Lung (tissue), 12 donors: ENCODE results near the gene SAMSN1. TPM values are rescaled to one million over a fixed set of nuclear protein-coding genes. Genes with fewer than 3 reads are reported as not detected.

Experiments used
- ATAC-seq: fragments of 200-7000 bp; cut with Tn5 transposase; one replicate; pipeline ENCODE4 v1.9.1; 2020; ENCODE audit warnings: moderate number of reproducible peaks; ENCODE audit not compliant: insufficient read depth, low FRiP score
- DNase-seq, 3 donors: peaks; one replicate each; pipeline ENCODE4 v3.0.0-alpha.2; 2013 to 2017
- H3K27ac ChIP-seq, 2 donors: one replicate each; pipeline ENCODE4 v1.5.1; 2013; ENCODE audit warnings: mild to moderate bottlenecking in 2 of 2, moderate library complexity in 2 of 2, control low read depth in 1 of 2, inconsistent platforms in 1 of 2, low read depth in 1 of 2, low read length in 1 of 2
- H3K27me3 ChIP-seq, 3 donors: one replicate each; pipeline ENCODE4 v1.5.1; 2013; ENCODE audit warnings: low read length in 2 of 3; ENCODE audit not compliant: control insufficient read depth in 3 of 3, insufficient read depth in 3 of 3
- H3K36me3 ChIP-seq, 4 donors: one replicate each; pipeline ENCODE4 v1.5.1; 2013; ENCODE audit warnings: low read length in 4 of 4, mild to moderate bottlenecking in 1 of 4, moderate library complexity in 1 of 4; ENCODE audit not compliant: control insufficient read depth in 4 of 4, insufficient read depth in 4 of 4
- H3K4me1 ChIP-seq, 5 donors: one replicate each; pipeline ENCODE4 v1.5.1; 2013; ENCODE audit warnings: low read length in 5 of 5, mild to moderate bottlenecking in 2 of 5, moderate library complexity in 1 of 5; ENCODE audit not compliant: control insufficient read depth in 5 of 5, insufficient read depth in 5 of 5
- H3K4me3 ChIP-seq: one replicate; pipeline ENCODE4 v1.5.1; 2013; ENCODE audit warnings: mild to moderate bottlenecking, control low read depth, moderate library complexity
- H3K9ac ChIP-seq, 2 donors: one replicate each; pipeline ENCODE4 v1.5.1; 2013; ENCODE audit warnings: low read length in 2 of 2, control low read depth in 1 of 2; ENCODE audit not compliant: insufficient read depth in 1 of 2
- H3K9me3 ChIP-seq, 4 donors: one replicate each; pipeline ENCODE4 v1.5.1; 2013; ENCODE audit warnings: low read length in 3 of 4, mild to moderate bottlenecking in 1 of 4, moderate library complexity in 1 of 4; ENCODE audit not compliant: control insufficient read depth in 4 of 4, insufficient read depth in 3 of 4
- WGBS, 2 donors: extraction: QIAGEN DNeasy Blood & Tissue Kit; methylation state at CpG; one replicate each; pipeline ENCODE4 v1.1.7; 2013; 5-methylcytosine and 5-hydroxymethylcytosine counted together
- polyA plus RNA-seq, 2 donors: library from polyadenylated mRNA; stranded (reverse); fragments of 200-250 nt; gene quantifications; one replicate each; pipeline ENCODE4 v1.2.1, GENCODE V29; 2013
- total RNA-seq, 2 donors: library from RNA; depleted of rRNA in 1 of 2; stranded (reverse); fragments of >200 nt in 1 of 2; gene quantifications; one replicate each; pipeline ENCODE4 v1.2.1, GENCODE V29; 2014 to 2021
- TF ChIP-seq, protein P1 (sequence below): IDR thresholded peaks from 2 replicates; pipeline ENCODE4 v1.5.1; 2012; ENCODE audit warnings: mild to moderate bottlenecking; ENCODE audit errors: control extremely low read depth, extremely low read depth
- donor health status: control.
- donor health status: control.
- donor health status: Bipolar disorder and iron deficiency.
- donor health status: healthy.
- donor health status: DM: yes; HTN: yes; CAD: no.

Gene SAMSN1
- total and polyA plus RNA-seq, 4 donors: 6.4 to 184 (median 16.1) TPM

DNA sequence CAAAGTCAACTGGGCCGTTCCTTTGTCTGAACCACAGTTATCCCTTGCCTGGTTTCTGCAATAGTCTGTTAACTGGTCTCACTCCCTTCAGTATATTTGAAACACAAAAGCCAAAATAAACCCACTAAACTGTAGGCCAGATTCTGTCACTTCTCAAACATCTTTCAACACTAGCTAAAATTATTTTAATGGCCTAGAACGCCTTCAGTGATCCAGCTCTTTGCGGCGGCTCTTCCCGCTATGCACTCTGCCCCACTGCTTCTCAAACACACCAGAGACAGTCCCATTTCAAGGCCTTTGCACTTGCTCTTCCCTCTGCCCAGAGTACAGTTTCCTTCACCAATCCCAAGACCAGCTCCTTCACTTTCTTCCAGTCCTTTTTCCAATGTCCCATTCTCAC, 9.2 kb downstream of the SAMSN1 start:
- Histone ChIP-seq H3K4me1 (no peaks in the 10 kb centered on the region), H3K27me3 (no peaks in the 10 kb centered on the region), H3K36me3 (no peaks in the 10 kb centered on the region), H3K27ac (no peak overlapping the region), H3K4me3 (no peak overlapping the region), H3K9ac (no peak overlapping the region), H3K9me3 (peaks cover 0 to 2% (median 0%) of the 10 kb centered on the region in 4 donors)
- 97 to 98% methylated on average over 5 of the region's 5 CpGs for WGBS, 2 donors
- TF ChIP-seq, protein P1, sequence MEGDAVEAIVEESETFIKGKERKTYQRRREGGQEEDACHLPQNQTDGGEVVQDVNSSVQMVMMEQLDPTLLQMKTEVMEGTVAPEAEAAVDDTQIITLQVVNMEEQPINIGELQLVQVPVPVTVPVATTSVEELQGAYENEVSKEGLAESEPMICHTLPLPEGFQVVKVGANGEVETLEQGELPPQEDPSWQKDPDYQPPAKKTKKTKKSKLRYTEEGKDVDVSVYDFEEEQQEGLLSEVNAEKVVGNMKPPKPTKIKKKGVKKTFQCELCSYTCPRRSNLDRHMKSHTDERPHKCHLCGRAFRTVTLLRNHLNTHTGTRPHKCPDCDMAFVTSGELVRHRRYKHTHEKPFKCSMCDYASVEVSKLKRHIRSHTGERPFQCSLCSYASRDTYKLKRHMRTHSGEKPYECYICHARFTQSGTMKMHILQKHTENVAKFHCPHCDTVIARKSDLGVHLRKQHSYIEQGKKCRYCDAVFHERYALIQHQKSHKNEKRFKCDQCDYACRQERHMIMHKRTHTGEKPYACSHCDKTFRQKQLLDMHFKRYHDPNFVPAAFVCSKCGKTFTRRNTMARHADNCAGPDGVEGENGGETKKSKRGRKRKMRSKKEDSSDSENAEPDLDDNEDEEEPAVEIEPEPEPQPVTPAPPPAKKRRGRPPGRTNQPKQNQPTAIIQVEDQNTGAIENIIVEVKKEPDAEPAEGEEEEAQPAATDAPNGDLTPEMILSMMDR: no peak
- DNase-seq: no peak
- no peak for ATAC-seq

DNA sequence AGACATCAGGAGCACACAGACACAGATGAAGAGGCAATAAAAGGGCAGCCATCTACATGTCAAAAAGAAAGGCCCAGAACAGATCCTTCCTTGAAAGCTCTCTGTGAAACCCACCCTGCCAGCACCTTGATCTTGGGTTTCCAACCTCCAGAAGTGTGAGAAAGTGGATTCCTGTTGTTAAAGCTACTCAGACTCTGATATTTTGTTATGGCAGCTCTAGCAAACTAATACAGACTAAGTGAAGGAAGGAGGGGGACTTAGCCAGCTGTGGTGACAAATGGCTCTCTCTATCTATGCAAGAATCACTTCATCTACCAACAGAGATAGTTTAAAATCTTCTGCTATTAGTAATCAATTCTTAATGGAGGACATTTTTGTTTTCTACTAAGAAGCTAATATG, 10.4 kb downstream of the SAMSN1 start:
- Histone ChIP-seq H3K4me1 (no peaks in the 10 kb centered on the region), H3K27ac (no peak overlapping the region), H3K9ac (no peak overlapping the region), H3K27me3 (no peaks in the 10 kb centered on the region), H3K36me3 (no peaks in the 10 kb centered on the region), H3K9me3 (peaks cover 0 to 2% (median 0%) of the 10 kb centered on the region in 4 donors), H3K4me3 (no peak overlapping the region)
- DNase-seq (no peak), ATAC-seq (no peak)
- TF ChIP-seq, protein P1: no peak

DNA sequence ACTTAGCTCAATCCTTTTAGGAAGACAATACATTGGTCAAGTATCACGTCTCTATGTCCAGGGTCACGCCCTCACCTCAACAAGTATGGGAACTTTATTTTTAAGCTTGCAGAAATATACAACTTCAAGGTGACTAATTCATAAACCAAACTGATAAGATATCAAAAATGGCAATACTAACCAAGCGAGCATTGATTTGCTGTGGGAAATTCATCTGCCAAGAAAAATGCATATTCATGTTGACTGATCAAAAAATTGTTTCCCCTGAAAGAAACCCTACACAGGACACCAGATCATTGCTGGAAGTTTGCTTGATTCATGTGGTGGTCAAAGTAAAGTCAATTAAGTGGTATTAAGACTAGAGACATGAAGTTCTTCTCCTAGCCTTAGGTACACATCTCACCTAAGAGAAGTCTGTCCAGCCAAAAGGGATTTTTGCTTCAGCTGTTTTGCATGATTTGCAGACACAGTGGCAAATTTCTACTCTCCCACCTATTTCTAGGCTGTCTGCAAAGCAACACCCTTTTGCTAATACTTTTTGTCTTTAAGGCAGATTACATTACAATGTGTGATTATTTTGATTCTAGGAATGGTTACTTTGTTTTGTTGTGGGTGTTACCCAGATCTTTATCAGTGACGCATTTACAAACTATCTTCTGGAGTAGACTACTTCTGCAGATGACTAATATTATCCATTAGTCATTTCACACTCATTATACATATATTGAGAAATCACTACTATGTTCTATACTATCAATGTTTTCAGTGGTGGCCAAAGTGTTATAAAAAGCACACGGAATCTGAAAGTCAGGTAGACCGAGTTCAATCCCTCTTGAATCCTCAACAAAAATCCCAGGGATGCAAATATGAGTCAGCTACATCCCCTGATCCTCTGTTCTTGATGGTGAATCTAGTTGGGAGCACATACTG, 12.4 kb downstream of the SAMSN1 start:
- H3K27ac ChIP-seq: no peak overlapping the region

More for the DNA sequence above, 12.4 kb downstream of the SAMSN1 start:
- 71 to 74% methylated on average over 6 of the region's 6 CpGs for WGBS, 2 donors
- Histone ChIP-seq H3K4me3 (no peak overlapping the region), H3K36me3 (no peaks in the 10 kb centered on the region), H3K9me3 (peaks cover 0 to 2% (median 0%) of the 10 kb centered on the region in 4 donors), H3K4me1 (no peaks in the 10 kb centered on the region), H3K27me3 (no peaks in the 10 kb centered on the region), H3K9ac (no peak overlapping the region)
- ATAC-seq (peak; percentile 41), DNase-seq (no peak)
- TF ChIP-seq, protein P1: no peak
